ENCODE data around the gene APOBEC3A.
"Not testable (repeated sequence)": the region's sequence is repeated elsewhere in the genome, so short reads cannot be mapped to it uniquely, and the experiment has no call there.

Gene APOBEC3A

GRCh38 chr22:38981992-38982927 lies 24.9 kb downstream of the APOBEC3A start, which contains the start of gene APOBEC3B:
APOBEC3B (plus strand) TSS chr22:38982347; CDS start chr22:38982454, 107 bp downstream.
- peak; percentile 78 for DNase-seq

GRCh38 chr22:38984224-38984623 lies 26.8 kb downstream of the APOBEC3A start:
- no peak for DNase-seq

GRCh38 chr22:38984784-38985757 lies 27.7 kb downstream of the APOBEC3A start:
- peak; percentile 50 for DNase-seq

- no peak for DNase-seq
Measured at GRCh38 chr22:38986629-38987028, 29.2 kb downstream of the APOBEC3A start.

- DNase-seq = no peak
Measured at GRCh38 chr22:38987171-38987895, 29.9 kb downstream of the APOBEC3A start.

- DNase-seq = no peak
Measured at GRCh38 chr22:38989466-38989865, 32.1 kb downstream of the APOBEC3A start.

- DNase-seq = not testable (repeated sequence)
Measured at GRCh38 chr22:38992871-38993371, 35.5 kb downstream of the APOBEC3A start.

GRCh38 chr22:38996105-38996504 lies 38.7 kb downstream of the APOBEC3A start:
- no peak for DNase-seq

- no peak for DNase-seq
Measured at GRCh38 chr22:38997518-38997917, 40.1 kb downstream of the APOBEC3A start.

- DNase-seq = peak; percentile 71
Measured at GRCh38 chr22:39003165-39003638, 45.8 kb downstream of the APOBEC3A start.

- no peak for DNase-seq
Measured at GRCh38 chr22:39007177-39007576, 49.8 kb downstream of the APOBEC3A start.

GRCh38 chr22:39008271-39008850 lies 51.0 kb downstream of the APOBEC3A start:
- not testable (repeated sequence) for DNase-seq

GRCh38 chr22:39010946-39011345 lies 53.5 kb downstream of the APOBEC3A start:
- no peak for DNase-seq

Data from NCI-H146 (cell line).